HepG2 (cell line): Measurements from ENCODE around the gene RSPRY1. TPM values are rescaled to one million over a fixed set of nuclear protein-coding genes. Genes with fewer than 3 reads are reported as not detected.

Experiments
- ELF3 ChIP-seq: IDR thresholded peaks from 2 replicates; pipeline ENCODE4 v1.6.1; 2016; ENCODE audit warnings: missing genetic modification reagents, missing compliant biosample characterization
- MAX ChIP-seq: IDR thresholded peaks from 2 replicates; pipeline ENCODE4 v1.6.1; 2012; ENCODE audit warnings: inconsistent platforms
- MED8 ChIP-seq: sonication (generic); formaldehyde crosslinking; IDR thresholded peaks from 2 replicates; pipeline ENCODE4 v1.8.1; 2023; ENCODE audit warnings: mild to moderate bottlenecking, missing genetic modification reagents; ENCODE audit not compliant: insufficient replicate concordance
- NCOA2 ChIP-seq: sonication (generic); formaldehyde crosslinking; IDR thresholded peaks from 2 replicates; pipeline ENCODE4 v1.8.0; 2022; ENCODE audit warnings: inconsistent platforms
- NPAS2 ChIP-seq: sonication (generic); formaldehyde crosslinking; IDR thresholded peaks from 2 replicates; pipeline ENCODE4 v1.8.0; 2022; ENCODE audit warnings: mild to moderate bottlenecking, missing genetic modification reagents, borderline replicate concordance
- RBFOX2 ChIP-seq: fragments of 200-400 bp; formaldehyde crosslinking; IDR thresholded peaks from 2 replicates; pipeline ENCODE4 v1.6.1; 2017; ENCODE audit warnings: low read depth, mild to moderate bottlenecking, low read length
- SETDB1 ChIP-seq: sonication (generic); formaldehyde crosslinking; IDR thresholded peaks from 2 replicates; pipeline ENCODE4 v1.5.1; 2020; ENCODE audit warnings: missing genetic modification reagents, mild to moderate bottlenecking, borderline replicate concordance
- SIN3A ChIP-seq: IDR thresholded peaks from 2 replicates; pipeline ENCODE4 v1.6.1; 2011; ENCODE audit warnings: low read depth, mild to moderate bottlenecking, control low read depth, low read length, borderline replicate concordance
- TSC22D2 ChIP-seq: sonication (generic); formaldehyde crosslinking; IDR thresholded peaks from 2 replicates; pipeline ENCODE4 v1.5.1; 2020; ENCODE audit warnings: missing genetic modification reagents, mild to moderate bottlenecking, borderline replicate concordance
- ZBTB3 ChIP-seq: sonication (generic); formaldehyde crosslinking; IDR thresholded peaks from 2 replicates; pipeline ENCODE4 v1.4.0; 2020; ENCODE audit warnings: low read depth, mild to moderate bottlenecking, moderate library complexity, missing genetic modification reagents, borderline replicate concordance
- ZBTB38 ChIP-seq: sonication (generic); formaldehyde crosslinking; IDR thresholded peaks from 2 replicates; pipeline ENCODE4 v1.5.1; 2020; ENCODE audit warnings: mild to moderate bottlenecking, missing genetic modification reagents
- ZMAT3 ChIP-seq: sonication (generic); formaldehyde crosslinking; conservative IDR thresholded peaks from 2 replicates; pipeline ENCODE4 v1.7.0; 2021; ENCODE audit warnings: missing genetic modification reagents
- ZNF142 ChIP-seq: sonication (generic); formaldehyde crosslinking; IDR thresholded peaks from 2 replicates; pipeline ENCODE4 v1.4.0; 2020; ENCODE audit warnings: missing genetic modification reagents
- ZNF143 ChIP-seq: sonication (generic); formaldehyde crosslinking; IDR thresholded peaks from 2 replicates; pipeline ENCODE4 v1.4.0; 2020; ENCODE audit warnings: missing genetic modification reagents
- ZNF160 ChIP-seq: sonication (generic); formaldehyde crosslinking; IDR thresholded peaks from 2 replicates; pipeline ENCODE4 v1.8.0; 2022; ENCODE audit warnings: mild to moderate bottlenecking, inconsistent platforms, missing genetic modification reagents
- ZNF260 ChIP-seq: sonication (generic); formaldehyde crosslinking; IDR thresholded peaks from 2 replicates; pipeline ENCODE4 v1.4.0; 2020; ENCODE audit warnings: missing genetic modification reagents, low read depth, mild to moderate bottlenecking, borderline replicate concordance
- ZNF292 ChIP-seq: sonication (generic); formaldehyde crosslinking; IDR thresholded peaks from 2 replicates; pipeline ENCODE4 v1.8.1; 2022; ENCODE audit warnings: mild to moderate bottlenecking, low read depth, missing genetic modification reagents, borderline replicate concordance
- ZNF484 ChIP-seq: sonication (generic); formaldehyde crosslinking; IDR thresholded peaks from 2 replicates; pipeline ENCODE4 v1.5.1; 2020; ENCODE audit warnings: mild to moderate bottlenecking, low read depth, missing genetic modification reagents, borderline replicate concordance
- ZNF543 ChIP-seq: sonication (generic); formaldehyde crosslinking; IDR thresholded peaks from 2 replicates; pipeline ENCODE4 v1.4.0; 2020; ENCODE audit warnings: mild to moderate bottlenecking, missing genetic modification reagents
- ZNF562 ChIP-seq: sonication (generic); formaldehyde crosslinking; IDR thresholded peaks from 2 replicates; pipeline ENCODE4 v1.8.0; 2022; ENCODE audit warnings: missing genetic modification reagents, borderline replicate concordance
- ZNF577 ChIP-seq: sonication (generic); formaldehyde crosslinking; IDR thresholded peaks from 2 replicates; pipeline ENCODE4 v1.4.0; 2020; ENCODE audit warnings: mild to moderate bottlenecking, low read depth, missing genetic modification reagents, borderline replicate concordance
- polyA plus RNA-seq, 8 experiments: library from polyadenylated mRNA; depleted of rRNA in 3 of 8; stranded (reverse) in 7 of 8; unstranded in 1 of 8; fragments of >200 nt; fragmentation: Illumina TruSeq in 4 of 8; extraction: Trizol in 4 of 8; gene quantifications; 2 replicates each; pipeline versions ENCODE4 v1.2.1 to v1.2.3, GENCODE V29; 2011 to 2016; ENCODE audit warnings: low read depth in 4 of 8, missing spikeins in 1 of 8, mixed read lengths in 1 of 8; ENCODE audit not compliant: insufficient read depth in 1 of 8
- total RNA-seq, 5 experiments: library from RNA; depleted of rRNA; stranded (reverse); fragments of >200 nt; fragmentation: Illumina TruSeq; extraction: Trizol; gene quantifications; 2 replicates each; pipeline ENCODE4 v1.2.3, GENCODE V29; 2016; ENCODE audit warnings: low read depth in 1 of 5

Gene RSPRY1
- total and polyA plus RNA-seq, 2 of the 13 experiments (the other 11 are each of a cell fraction or from before 2014, with no cell fraction given), result 53.4 to 61.0 TPM

GRCh38 chr16:57279780-57280638, 93.9 kb downstream of the RSPRY1 start (continued):
- TF ChIP-seq ZNF143 (CRISPR knock-in tag), result 0 out of 2 replicates have a peak, but pooled peaks have one; percentile 49
- TF ChIP-seq SIN3A, result 0 out of 2 replicates have a peak, but pooled peaks have one; percentile 33
- peak; percentile 18; the same call in 1 of the 2 replicates for TF ChIP-seq ZNF160 (CRISPR knock-in tag)
- peak; percentile 63; the same call in 1 of the 2 replicates for TF ChIP-seq ZBTB3 (CRISPR knock-in tag)
- TF ChIP-seq ZNF292 (CRISPR knock-in tag), result peak; percentile 78; the same call in 1 of the 2 replicates
- TF ChIP-seq ZMAT3, result peak; percentile 99
- TF ChIP-seq NPAS2 (CRISPR knock-in tag), result no peak
- TF ChIP-seq ZNF260, result no peak
- TF ChIP-seq ZNF562 (CRISPR knock-in tag), result no peak
- peak; percentile 81 for TF ChIP-seq ZBTB38
- TF ChIP-seq TSC22D2 (CRISPR knock-in tag), result peak; percentile 88; the same call in 1 of the 2 replicates
- TF ChIP-seq SETDB1, result no peak
- no peak for TF ChIP-seq RBFOX2
- no peak for TF ChIP-seq ZNF142 (CRISPR knock-in tag)
- peak; percentile 98 for TF ChIP-seq MED8
- TF ChIP-seq ZNF543 (CRISPR knock-in tag), result peak; percentile 95
- peak; percentile 70 for TF ChIP-seq MAX
- peak; percentile 98 for TF ChIP-seq ELF3
- no peak for TF ChIP-seq ZNF577 (CRISPR knock-in tag)
- TF ChIP-seq ZNF484, result no peak
- peak; percentile 99 for TF ChIP-seq NCOA2 (CRISPR knock-in tag)
